CD4-positive, alpha-beta T cell treated with Interleukin-17A for 4 hours (primary cell): ENCODE measurements around the gene TARBP2.

Source experiments
- DNase-seq: peaks from one replicate; pipeline ENCODE4 v3.0.0-alpha.2; 2020; ENCODE audit warnings: mixed read lengths

Gene TARBP2, protein sequence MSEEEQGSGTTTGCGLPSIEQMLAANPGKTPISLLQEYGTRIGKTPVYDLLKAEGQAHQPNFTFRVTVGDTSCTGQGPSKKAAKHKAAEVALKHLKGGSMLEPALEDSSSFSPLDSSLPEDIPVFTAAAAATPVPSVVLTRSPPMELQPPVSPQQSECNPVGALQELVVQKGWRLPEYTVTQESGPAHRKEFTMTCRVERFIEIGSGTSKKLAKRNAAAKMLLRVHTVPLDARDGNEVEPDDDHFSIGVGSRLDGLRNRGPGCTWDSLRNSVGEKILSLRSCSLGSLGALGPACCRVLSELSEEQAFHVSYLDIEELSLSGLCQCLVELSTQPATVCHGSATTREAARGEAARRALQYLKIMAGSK

DNA sequence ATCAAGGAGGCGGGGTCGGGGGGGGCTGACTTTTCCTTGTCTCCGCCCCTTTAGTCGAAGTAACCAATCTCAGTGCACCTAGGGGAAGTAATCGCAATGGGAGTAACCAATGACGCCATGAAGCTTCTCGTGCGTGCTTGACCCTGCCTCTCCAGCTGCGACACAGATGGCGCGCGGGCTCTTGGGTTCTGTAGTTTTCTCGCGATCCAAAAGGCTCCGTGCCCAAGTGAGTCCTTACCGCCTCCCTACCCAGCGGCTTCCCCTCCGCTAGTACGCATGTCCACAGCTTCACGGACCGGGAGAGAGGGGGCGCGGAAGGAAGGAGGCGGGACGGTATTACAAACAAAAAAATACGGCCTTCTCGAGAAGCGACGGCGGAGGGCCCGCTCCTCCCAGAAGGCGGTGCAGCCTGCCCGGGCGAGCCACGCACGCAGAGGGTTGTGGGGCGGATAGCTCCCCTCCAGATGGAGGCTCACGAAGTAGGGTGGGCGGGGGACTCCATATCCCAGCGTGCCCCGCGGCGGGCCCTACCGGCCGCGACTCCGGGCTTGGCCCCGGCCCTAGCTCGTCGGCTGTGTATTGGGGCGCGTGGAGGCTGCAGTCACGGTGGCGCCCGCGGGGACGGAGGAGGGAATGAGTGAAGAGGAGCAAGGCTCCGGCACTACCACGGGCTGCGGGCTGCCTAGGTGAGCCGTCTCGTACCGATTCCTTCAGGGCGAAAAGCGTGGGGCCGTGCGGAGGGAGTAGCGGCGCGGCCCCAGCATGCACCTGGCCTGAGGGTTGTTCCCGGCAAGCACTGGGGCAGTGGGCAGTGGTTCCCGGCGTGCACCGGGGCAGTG is at the start of gene TARBP2:
Gene TARBP2 (plus strand): TSS at position 508 of the 839 bp plus-strand sequence. CDS start 126 bp downstream, at position 634.
- peak; percentile 98 for DNase-seq

- peak; percentile 97 for DNase-seq
These were observed 49.4 kb upstream of the TARBP2 start, which contains the start of gene PCBP2 for GRCh38 chr12:53451661-53452158. Gene PCBP2, plus strand, starts transcription at chr12:53452102. Its CDS starts 2,699 bp downstream, at chr12:53454801.

GRCh38 chr12:53452159-53453077 is 48.7 kb upstream of the TARBP2 start:
- peak; percentile 81 for DNase-seq

DNA sequence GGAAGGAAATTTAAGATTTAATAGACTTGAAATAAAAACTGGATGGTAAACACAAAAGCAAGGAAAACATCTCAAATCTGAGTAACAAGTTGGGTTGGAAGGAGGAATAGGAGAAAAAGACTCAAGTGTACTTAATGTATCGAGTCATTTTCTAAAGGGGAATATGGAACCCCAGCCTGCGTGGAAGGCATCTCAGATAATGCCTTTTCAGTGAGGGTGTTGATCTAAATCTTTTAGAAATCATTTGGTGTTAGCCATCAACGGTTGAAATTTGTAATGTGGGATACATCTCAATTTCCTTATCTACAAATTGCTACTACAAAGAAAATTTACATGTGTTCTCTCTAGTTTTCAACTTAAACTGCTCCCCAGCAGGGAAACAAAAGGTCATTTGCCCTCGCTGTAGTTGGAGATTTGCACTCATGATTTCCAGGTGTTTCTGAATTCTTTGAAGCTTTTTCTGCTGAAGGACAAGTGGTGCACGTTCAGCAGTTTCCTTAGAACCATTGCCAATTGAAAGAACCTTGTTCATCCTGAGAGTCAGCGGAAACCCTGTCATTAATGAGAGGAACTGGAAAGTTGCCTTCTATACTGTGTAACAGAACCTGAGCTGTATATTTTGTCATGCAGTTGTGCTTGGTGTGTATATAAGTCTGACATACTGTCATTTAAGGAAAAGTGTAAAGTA is 47.0 kb upstream of the TARBP2 start:
- no peak for DNase-seq

GRCh38 chr12:53454707-53455106 is 46.4 kb upstream of the TARBP2 start:
- DNase-seq: no peak

- DNase-seq: no peak
These were observed 44.3 kb upstream of the TARBP2 start for GRCh38 chr12:53456654-53457366.

DNA sequence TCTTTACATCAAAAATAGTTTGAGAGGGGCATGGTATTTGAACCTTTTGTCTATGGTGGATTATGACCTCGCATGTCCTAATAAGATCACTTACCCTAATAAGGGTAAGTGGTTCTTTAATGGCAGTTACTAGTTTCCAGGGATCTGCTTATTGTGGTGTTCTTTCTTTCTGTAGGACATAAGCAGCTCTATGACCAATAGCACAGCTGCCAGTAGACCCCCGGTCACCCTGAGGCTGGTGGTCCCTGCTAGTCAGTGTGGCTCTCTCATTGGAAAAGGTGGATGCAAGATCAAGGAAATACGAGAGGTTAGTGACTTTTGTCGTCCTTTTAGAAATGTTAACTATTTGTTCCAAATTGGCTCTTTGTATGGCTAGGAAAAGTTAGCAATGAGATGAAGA is 42.0 kb upstream of the TARBP2 start:
- DNase-seq: no peak

- no peak for DNase-seq
These were observed 40.0 kb upstream of the TARBP2 start for GRCh38 chr12:53461059-53461458.

- no peak for DNase-seq
These were observed 39.5 kb upstream of the TARBP2 start for GRCh38 chr12:53461591-53461990.

GRCh38 chr12:53462935-53463334 is 38.1 kb upstream of the TARBP2 start:
- no peak for DNase-seq

GRCh38 chr12:53463802-53464560 is 37.1 kb upstream of the TARBP2 start:
- DNase-seq: no peak

GRCh38 chr12:53464685-53465418 is 36.2 kb upstream of the TARBP2 start:
- no peak for DNase-seq

DNA sequence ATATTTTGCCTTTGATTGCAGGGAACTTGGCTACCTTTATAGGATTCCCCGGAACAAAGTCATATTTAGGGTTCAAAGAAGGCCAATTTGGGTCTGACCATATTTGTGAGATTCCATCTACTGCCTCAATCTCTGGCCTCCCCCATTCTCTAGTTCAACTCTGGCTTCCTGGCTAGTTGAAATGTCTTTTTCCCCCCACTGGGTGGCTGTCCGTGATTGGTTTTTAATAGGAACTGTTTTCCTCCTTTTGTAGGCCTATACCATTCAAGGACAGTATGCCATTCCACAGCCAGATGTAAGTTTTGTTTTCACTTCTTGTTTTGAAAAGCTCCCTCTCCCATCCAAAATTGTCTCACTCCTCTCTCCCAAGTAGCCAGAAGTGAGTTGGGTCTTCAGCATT is 35.4 kb upstream of the TARBP2 start:
- no peak for DNase-seq

DNA sequence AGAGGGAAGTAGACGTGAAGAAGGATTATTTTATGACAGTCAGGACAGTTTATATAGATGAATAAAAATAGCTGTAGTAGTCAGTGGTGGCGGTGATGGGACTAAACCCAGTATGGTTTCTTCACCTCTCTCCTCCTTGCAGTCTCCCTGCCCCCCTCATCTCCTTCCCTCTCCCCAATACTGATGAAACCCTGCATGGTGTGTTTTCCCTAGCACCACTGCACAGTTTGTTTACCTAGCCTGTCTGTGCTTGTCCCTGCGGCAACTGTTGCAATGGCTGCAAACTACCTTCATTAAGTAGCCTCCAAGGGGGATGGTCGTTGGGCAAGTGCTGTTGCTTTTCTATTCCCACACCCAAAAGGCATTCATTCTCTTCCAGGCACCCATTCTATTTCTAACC is 34.4 kb upstream of the TARBP2 start:
- no peak for DNase-seq

DNA sequence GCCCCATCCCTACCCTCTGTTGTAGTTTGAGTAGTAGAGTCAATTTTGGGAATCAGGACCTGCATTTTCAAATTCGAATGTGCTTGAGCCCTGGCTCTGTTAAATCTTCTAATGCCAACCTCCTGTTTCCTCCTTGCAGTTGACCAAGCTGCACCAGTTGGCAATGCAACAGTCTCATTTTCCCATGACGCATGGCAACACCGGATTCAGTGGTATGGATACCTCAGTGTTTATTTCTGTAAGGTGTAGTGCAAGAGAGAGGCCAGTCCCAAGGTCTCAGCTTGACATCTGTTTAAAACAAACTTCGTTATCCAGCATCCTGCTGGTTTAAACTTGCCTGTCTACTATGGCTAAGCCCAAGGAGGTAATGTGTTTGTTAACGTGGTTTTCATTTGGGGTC is 34.0 kb upstream of the TARBP2 start:
- no peak for DNase-seq

GRCh38 chr12:53467880-53468279 is 33.2 kb upstream of the TARBP2 start:
- DNase-seq: no peak

DNA sequence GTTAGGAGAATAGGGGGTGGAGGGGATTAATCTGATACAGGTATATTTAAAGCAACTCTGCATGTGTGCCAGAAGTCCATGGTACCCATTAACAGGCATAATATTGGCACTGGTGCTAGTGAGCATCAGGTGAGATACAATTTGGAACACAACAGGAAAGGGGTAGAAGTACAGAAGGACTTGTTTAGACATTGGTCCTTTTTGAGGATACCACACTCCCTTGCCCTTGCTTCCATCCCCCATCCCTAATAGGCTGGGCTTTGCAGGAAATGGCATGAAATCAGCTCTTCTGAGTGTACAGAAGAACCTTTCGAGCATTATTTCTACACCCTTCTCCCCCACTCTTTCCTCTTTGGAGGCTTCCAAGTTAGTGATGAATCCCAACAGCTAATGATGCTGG is 32.8 kb upstream of the TARBP2 start:
- no peak for DNase-seq

- DNase-seq: no peak
These were observed 29.0 kb upstream of the TARBP2 start for GRCh38 chr12:53472056-53472582.

- DNase-seq: no peak
These were observed 27.0 kb upstream of the TARBP2 start for GRCh38 chr12:53474077-53474476.

GRCh38 chr12:53474819-53475218 is 26.3 kb upstream of the TARBP2 start:
- no peak for DNase-seq
